Measurements from ENCODE around the gene GJC2. TPM values are rescaled to one million over a fixed set of nuclear protein-coding genes. Genes with fewer than 3 reads are reported as not detected.

Gene GJC2
- total and polyA plus RNA-seq, 11 donors: 0.40 to 3.8 (median 0.78) TPM

GRCh38 chr1:228175316-228176023 lies 25.7 kb downstream of the GJC2 start:
- Histone ChIP-seq H3K27me3 (no peaks in the 10 kb centered on the region), H3K9me3 (no peaks in the 10 kb centered on the region), H3K4me3 (no peak overlapping the region), H3K4me1 (peaks cover 0 to 30% (median 8%) of the 10 kb centered on the region in 12 donors), H3K36me3 (peaks cover 0 to 19% (median 6%) of the 10 kb centered on the region in 9 donors), H3K27ac (peak overlapping the region in 7 of 12 donors; percentile 31 to 76 (median 38))
- intact Hi-C loops (cut with DNase I): loop anchor here in 1 of 10 donors (10.0 kb wide), 1 partner anchor 51 kb away; no protein-coding TSS in a partner anchor
- DNase-seq: no peak
- ATAC-seq: no peak
- 90 to 100% (median 92%) methylated on average over 5 to 18 of the region's 18 CpGs for WGBS, 4 donors
- TF ChIP-seq POLR2A (IDR thresholded peaks at IDR 0.05) (no peak), CTCF (IDR thresholded peaks at IDR 0.05) (no peak)

GRCh38 chr1:228176024-228176395 lies 26.3 kb downstream of the GJC2 start:
- intact Hi-C loops (cut with DNase I): loop anchor here in 1 of 10 donors (10.0 kb wide), 1 partner anchor 51 kb away; no protein-coding TSS in a partner anchor
- TF ChIP-seq POLR2A (IDR thresholded peaks at IDR 0.05): no peak
- no peak for TF ChIP-seq CTCF (IDR thresholded peaks at IDR 0.05)
- Histone ChIP-seq H3K27ac (peak overlapping the region in 9 of 12 donors; percentile 17 to 76 (median 38)), H3K4me3 (no peak overlapping the region), H3K27me3 (no peaks in the 10 kb centered on the region), H3K9me3 (no peaks in the 10 kb centered on the region), H3K36me3 (peaks cover 0 to 19% (median 6%) of the 10 kb centered on the region in 9 donors), H3K4me1 (peaks cover 0 to 30% (median 8%) of the 10 kb centered on the region in 12 donors)
- WGBS, 4 donors: 73 to 93% (median 83%) methylated on average over 4 of the region's 4 CpGs
- DNase-seq: no peak
- peak; percentile 20 to 65 (median 44) for ATAC-seq

DNA sequence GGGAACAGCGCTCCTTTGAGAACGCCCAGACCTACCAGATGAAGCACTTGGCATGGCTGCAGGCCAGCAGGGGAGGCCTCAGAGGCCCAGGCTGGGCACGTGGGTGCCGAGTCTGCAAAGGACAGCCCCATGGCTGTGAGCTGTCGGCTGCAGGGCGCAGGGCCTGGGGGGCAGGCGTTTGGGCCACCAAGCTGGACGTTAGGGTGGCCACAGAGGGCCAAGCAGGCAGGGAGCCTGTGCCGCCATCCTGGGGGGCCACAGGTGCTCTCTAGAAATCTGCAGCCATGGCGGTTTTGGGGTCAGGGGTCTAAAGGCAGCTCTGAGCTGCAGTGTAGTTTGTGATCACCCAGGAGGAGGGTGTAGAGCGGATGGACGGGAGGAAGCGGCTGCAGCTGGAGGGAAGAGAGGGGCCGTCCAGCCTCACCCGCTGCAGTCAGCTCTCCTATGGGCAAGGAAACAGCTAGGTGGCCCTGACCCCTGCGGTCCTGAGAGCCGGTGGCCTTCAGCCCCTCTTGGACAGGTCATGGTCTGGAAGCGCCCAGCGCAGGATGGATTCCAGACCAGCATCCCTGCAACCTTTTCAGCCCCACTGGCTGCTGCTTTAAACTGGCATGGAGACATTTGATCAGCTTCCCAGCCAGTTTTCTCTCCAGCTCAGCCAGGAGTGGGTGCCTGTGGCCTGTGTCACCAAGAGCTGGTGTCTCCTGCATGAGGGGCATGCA lies 26.9 kb downstream of the GJC2 start:
- no peaks in the 10 kb centered on the region for H3K27me3 ChIP-seq
- intact Hi-C loops (cut with DNase I): loop anchor here in 1 of 10 donors (10.0 kb wide), 1 partner anchor 52 kb away; no protein-coding TSS in a partner anchor
- peaks cover 0 to 19% (median 6%) of the 10 kb centered on the region in 9 donors for H3K36me3 ChIP-seq
- 73 to 85% (median 80%) methylated on average over 19 of the region's 19 CpGs for WGBS, 4 donors
- no peak overlapping the region for H3K4me3 ChIP-seq
- H3K9me3 ChIP-seq: no peaks in the 10 kb centered on the region
- peak overlapping the region in 9 of 12 donors; percentile 17 to 76 (median 38) for H3K27ac ChIP-seq
- DNase-seq: peak; percentile 51 to 81 (median 68)
- ATAC-seq: peak; percentile 80 to 89 (median 84)
- H3K4me1 ChIP-seq: peaks cover 0 to 30% (median 8%) of the 10 kb centered on the region in 12 donors
- TF ChIP-seq POLR2A (IDR thresholded peaks at IDR 0.05) (no peak), CTCF (IDR thresholded peaks at IDR 0.05) (no peak)

GRCh38 chr1:228177183-228177475 lies 27.4 kb downstream of the GJC2 start:
- TF ChIP-seq POLR2A (IDR thresholded peaks at IDR 0.05) (no peak), CTCF (IDR thresholded peaks at IDR 0.05) (no peak)
- Histone ChIP-seq H3K36me3 (peaks cover 0 to 19% (median 6%) of the 10 kb centered on the region in 9 donors), H3K4me1 (peaks cover 0 to 30% (median 8%) of the 10 kb centered on the region in 12 donors), H3K4me3 (no peak overlapping the region), H3K27me3 (no peaks in the 10 kb centered on the region), H3K27ac (peak overlapping the region in 2 of 12 donors; percentile 61 to 76), H3K9me3 (no peaks in the 10 kb centered on the region)
- WGBS, 4 donors: 73 to 88% (median 83%) methylated on average over 3 to 5 of the region's 5 CpGs
- DNase-seq: no peak
- ATAC-seq: no peak
- intact Hi-C loops (cut with DNase I): loop anchor here in 1 of 10 donors (10.0 kb wide), 1 partner anchor 52 kb away; no protein-coding TSS in a partner anchor
